ENCODE measurements around the gene GLS. TPM values are rescaled to one million over a fixed set of nuclear protein-coding genes. Genes with fewer than 3 reads are reported as not detected.

GLS gene
- total RNA-seq, 4 donors from 2014 or later: 111 to 139 (median 129) TPM

DNA sequence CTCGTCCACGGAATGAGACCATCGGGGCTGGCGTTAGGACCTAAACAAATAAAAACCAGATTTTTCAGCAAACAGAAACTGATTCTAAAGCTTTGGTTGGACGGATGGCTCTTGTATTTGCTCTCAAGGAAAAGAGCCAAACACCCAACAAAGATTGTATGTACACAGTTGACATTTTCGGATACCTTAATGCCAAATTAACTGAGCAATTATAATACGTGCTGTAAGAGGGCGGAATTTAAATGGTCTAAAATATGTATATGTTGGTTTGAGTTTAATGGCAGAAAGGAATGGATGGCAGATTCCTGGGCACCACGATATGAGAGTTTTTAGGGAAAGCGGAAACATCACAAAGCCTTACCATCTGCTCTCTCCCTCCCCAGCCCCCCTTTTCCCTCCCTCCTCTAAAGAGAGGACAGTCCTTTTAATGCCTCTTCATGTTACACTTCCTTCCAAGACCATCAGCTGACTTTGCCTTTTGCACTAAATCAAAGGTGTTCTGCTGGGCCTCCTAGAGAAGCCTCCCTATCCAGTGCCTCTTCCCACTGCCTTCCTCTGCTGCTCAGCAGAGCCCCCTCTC lies 100.1 kb downstream of the GLS start:
- TF ChIP-seq, protein P1, sequence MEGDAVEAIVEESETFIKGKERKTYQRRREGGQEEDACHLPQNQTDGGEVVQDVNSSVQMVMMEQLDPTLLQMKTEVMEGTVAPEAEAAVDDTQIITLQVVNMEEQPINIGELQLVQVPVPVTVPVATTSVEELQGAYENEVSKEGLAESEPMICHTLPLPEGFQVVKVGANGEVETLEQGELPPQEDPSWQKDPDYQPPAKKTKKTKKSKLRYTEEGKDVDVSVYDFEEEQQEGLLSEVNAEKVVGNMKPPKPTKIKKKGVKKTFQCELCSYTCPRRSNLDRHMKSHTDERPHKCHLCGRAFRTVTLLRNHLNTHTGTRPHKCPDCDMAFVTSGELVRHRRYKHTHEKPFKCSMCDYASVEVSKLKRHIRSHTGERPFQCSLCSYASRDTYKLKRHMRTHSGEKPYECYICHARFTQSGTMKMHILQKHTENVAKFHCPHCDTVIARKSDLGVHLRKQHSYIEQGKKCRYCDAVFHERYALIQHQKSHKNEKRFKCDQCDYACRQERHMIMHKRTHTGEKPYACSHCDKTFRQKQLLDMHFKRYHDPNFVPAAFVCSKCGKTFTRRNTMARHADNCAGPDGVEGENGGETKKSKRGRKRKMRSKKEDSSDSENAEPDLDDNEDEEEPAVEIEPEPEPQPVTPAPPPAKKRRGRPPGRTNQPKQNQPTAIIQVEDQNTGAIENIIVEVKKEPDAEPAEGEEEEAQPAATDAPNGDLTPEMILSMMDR (IDR thresholded peaks at IDR 0.05; ENCODE audit: low read depth): no peak

DNA sequence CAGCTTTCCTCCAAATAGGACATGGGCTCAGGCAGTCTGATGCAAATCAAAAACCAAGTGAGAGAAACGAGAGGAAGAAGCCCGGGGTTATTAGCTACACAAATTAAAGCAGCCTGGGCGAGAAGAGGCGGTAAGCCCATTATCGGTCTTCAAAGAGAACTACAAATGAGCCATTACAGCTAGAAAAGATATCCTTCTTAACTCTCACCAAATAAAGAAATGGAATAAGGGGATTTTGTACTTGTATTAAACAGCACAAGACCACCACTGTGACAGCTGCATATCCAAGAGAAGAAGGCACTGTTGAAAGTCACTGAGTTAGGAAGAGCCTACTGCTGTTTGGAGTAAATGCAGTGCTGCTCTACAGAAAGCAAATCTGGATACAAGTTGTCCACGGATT lies 100.7 kb downstream of the GLS start:
- TF ChIP-seq, protein P1 (IDR thresholded peaks at IDR 0.05; ENCODE audit: low read depth): no peak

DNA sequence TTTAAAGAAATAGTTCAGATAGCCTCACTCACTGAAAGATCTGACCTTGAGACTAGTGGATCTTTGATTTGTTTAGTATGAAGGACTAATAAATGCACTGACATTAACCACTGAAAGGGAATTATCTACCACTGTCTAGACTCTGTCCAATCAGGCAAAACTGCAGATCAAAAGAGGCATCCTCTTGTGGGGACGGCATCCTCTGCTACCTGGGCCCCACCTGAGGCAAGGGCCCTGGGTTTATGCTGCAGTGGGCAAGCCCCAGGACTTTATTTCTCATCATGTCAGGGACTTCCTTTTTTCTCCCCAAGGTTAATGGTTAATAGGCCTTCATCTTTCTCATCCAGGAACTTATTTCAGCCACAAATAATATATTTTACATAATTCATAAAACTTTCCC lies 101.1 kb downstream of the GLS start:
- TF ChIP-seq, protein P1 (IDR thresholded peaks at IDR 0.05; ENCODE audit: low read depth): no peak

- TF ChIP-seq, protein P1 (IDR thresholded peaks at IDR 0.05; ENCODE audit: low read depth): no peak
Observed at GRCh38 chr2:190982262-190983034, 101.8 kb downstream of the GLS start.

DNA sequence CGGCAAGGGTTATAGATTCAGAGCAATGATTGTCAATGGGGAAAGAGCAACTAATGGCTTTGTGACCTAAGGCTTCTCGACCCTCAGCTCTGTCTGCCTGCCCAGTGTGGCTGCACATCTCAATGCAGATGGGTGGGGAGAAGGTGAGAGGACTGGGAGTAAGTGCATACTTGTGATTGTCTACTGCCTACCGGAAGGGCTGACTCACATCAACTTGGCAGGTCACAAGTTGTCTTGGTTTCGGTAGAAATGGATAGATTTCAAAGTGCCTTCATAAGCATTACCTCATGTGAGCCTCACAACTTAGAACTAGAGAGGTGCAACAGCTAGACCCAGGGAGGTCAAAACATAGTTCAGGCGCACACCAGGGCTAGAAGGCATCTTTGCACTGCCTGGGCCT lies 104.0 kb downstream of the GLS start:
- TF ChIP-seq, protein P1 (IDR thresholded peaks at IDR 0.05; ENCODE audit: low read depth): no peak

DNA sequence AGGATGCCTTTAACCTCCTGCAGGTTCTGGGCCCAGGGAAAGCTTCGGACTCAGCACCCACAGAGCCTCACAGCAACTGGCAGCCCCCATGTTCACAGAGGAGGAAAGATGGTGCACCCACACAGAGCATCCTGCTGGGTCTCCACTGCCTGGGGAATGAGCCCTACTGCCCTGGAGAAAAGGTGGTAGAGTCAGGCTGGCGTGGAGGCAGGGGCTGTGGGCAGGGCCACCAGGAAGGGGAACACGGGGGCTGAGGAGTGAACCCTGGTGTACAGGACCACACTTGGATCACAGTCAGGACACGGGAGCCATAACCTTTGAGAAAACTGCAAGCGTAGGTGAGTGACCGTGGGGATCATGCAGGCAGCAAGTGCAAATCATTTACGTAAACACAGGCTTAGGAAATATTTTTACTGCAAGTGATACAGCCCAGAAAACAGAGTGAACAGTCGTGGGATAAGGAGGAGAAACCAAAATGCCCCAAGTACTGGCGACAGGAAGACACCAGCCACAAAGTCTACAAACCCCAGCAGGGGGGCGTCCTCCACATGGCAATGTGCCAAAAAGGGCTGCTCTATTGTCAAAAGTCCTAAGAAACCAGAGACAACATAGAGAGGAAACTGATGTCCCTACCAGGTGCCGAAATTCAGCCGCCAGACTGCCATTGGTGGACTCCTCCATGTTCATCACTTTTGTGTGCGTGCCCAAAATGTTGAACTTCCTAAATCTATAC lies 105.8 kb downstream of the GLS start:
- TF ChIP-seq, protein P1 (IDR thresholded peaks at IDR 0.05; ENCODE audit: low read depth): no peak

DNA sequence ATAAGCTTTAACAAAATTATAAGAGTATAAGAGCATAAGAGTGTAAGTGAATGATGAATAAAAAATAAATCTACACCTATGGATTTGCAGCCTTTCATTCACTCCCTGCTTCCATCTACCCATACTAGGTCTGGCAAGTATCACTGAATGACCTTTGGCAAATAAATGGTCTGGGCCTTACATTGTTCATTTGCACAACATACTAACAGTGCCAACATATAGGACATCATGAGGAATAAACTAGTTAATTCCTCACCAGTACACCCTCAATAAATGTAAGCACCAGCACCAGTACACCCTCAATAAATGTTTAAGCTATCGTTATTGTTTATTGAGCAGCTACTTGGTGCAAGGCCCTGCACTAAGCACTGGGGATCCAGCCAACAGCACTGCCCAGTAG lies 106.5 kb downstream of the GLS start:
- TF ChIP-seq, protein P1 (IDR thresholded peaks at IDR 0.05; ENCODE audit: low read depth): no peak

Measured in subcutaneous adipose tissue (tissue), 4 donors.